HepG2 (cell line): Measurements from ENCODE around the gene NARF. TPM values are rescaled to one million over a fixed set of nuclear protein-coding genes. Genes with fewer than 3 reads are reported as not detected.

Source experiments
- ATAC-seq: fragments of 200-7000 bp; cut with Tn5 transposase; 3 replicates; pipeline ENCODE4 v1.9.1; 2020; ENCODE audit warnings: mild to moderate bottlenecking, moderate library complexity
- BruUV-seq: library from RNA; stranded (reverse); fragments of 400-500 nt; replicated peaks from 2 replicates; lab custom pipeline; 2021; lab: Mats Ljungman, UMichigan
- CTCF ChIA-PET: fragments of 300-600 bp; formaldehyde crosslinking; extraction: SDS; loops from one replicate; lab custom pipeline; 2021; ENCODE audit warnings: low total read pairs, inconsistent platforms, low intra/inter-chr PET ratio; lab: Yijun Ruan, JAX
- POLR2A ChIA-PET: fragments of 350-600 bp; sonication (Branson Sonifier 250); formaldehyde crosslinking; loops from one replicate; lab custom pipeline; 2020; ENCODE audit warnings: antibody characterized with exemption, inconsistent platforms; lab: Yijun Ruan, JAX
- DNase-seq: peaks from one replicate; pipeline ENCODE4 v3.0.0-alpha.2; 2015; ENCODE audit warnings: low spot score
- FAIRE-seq: peaks from 3 replicates; lab custom pipeline; 2011; peaks lifted over from hg19 to GRCh38; lab: Jason Lieb, UNC
- H2AFZ ChIP-seq: one replicate; pipeline ENCODE4 v1.6.1; 2011; ENCODE audit warnings: low read length, inconsistent platforms
- H3K27ac ChIP-seq: fragments of 300-600 bp; 3 replicates; pipeline ENCODE4 v1.8.0; 2011; ENCODE audit warnings: mixed run types, mild to moderate bottlenecking, mixed read lengths, low read length, inconsistent platforms; ENCODE audit not compliant: insufficient read depth; ENCODE audit errors: extremely low read length
- H3K27me3 ChIP-seq, 2 experiments: fragments of 200-600 bp in 1 of 2; 2 replicates in 1 of 2; 3 replicates in 1 of 2; pipeline versions ENCODE4 v1.6.0 to v1.8.0; 2011; ENCODE audit warnings: low read length in 2 of 2, mild to moderate bottlenecking in 2 of 2, moderate library complexity in 2 of 2, inconsistent platforms in 1 of 2; ENCODE audit not compliant: insufficient read depth in 2 of 2, control insufficient read depth in 1 of 2
- H3K36me3 ChIP-seq, 2 experiments: fragments of 200-600 bp in 1 of 2; replicated peaks in 1 of 2; 2 replicates in 1 of 2; 3 replicates in 1 of 2; pipeline versions ENCODE4 v1.5.1 to v1.8.0; 2011; ENCODE audit warnings: low read length in 2 of 2, inconsistent platforms in 1 of 2; ENCODE audit not compliant: insufficient read depth in 2 of 2, control insufficient read depth in 1 of 2
- H3K4me1 ChIP-seq: 2 replicates; pipeline ENCODE4 v1.5.1; 2012; ENCODE audit warnings: low read length, inconsistent platforms; ENCODE audit not compliant: insufficient read depth
- H3K4me2 ChIP-seq: 2 replicates; pipeline ENCODE4 v1.6.0; 2011; ENCODE audit warnings: low read depth, low read length, inconsistent platforms
- H3K4me3 ChIP-seq, 3 experiments: fragments of 200-600 bp in 1 of 3; sonication (generic), shearing (Covaris generic) in 1 of 3; replicated peaks in 1 of 3; 2 replicates each; pipeline ENCODE4 v1.5.1; 2011 to 2016; ENCODE audit warnings: low read length in 3 of 3, inconsistent platforms in 2 of 3, low read depth in 2 of 3, mild to moderate bottlenecking in 2 of 3, control low read depth in 1 of 3, mixed read lengths in 1 of 3; ENCODE audit not compliant: insufficient read depth in 1 of 3
- H3K79me2 ChIP-seq: one replicate; pipeline ENCODE4 v1.6.1; 2011; ENCODE audit warnings: low read length, inconsistent platforms; ENCODE audit not compliant: insufficient read depth
- H3K9ac ChIP-seq: 2 replicates; pipeline ENCODE4 v1.6.0; 2011; ENCODE audit warnings: mild to moderate bottlenecking, low read depth, low read length, inconsistent platforms; ENCODE audit not compliant: insufficient read depth
- H3K9me3 ChIP-seq: 2 replicates; pipeline ENCODE4 v1.5.1; 2012; ENCODE audit warnings: mild to moderate bottlenecking, low read length
- H4K20me1 ChIP-seq: 2 replicates; pipeline ENCODE4 v1.6.0; 2011; ENCODE audit warnings: inconsistent platforms, mild to moderate bottlenecking, low read length, moderate library complexity; ENCODE audit not compliant: insufficient read depth
- ARNTL ChIP-seq: sonication (generic); formaldehyde crosslinking; IDR thresholded peaks from 2 replicates; pipeline ENCODE4 v1.4.0; 2020; ENCODE audit warnings: mild to moderate bottlenecking, missing genetic modification reagents
- CCDC6 ChIP-seq: sonication (generic); formaldehyde crosslinking; IDR thresholded peaks from 2 replicates; pipeline ENCODE4 v1.8.1; 2022; ENCODE audit warnings: mild to moderate bottlenecking, missing genetic modification reagents, moderate library complexity
- DNMT1 ChIP-seq: sonication (generic); formaldehyde crosslinking; IDR thresholded peaks from 2 replicates; pipeline ENCODE4 v1.5.1; 2020; ENCODE audit warnings: mild to moderate bottlenecking, missing genetic modification reagents
- EED ChIP-seq: sonication (generic); formaldehyde crosslinking; IDR thresholded peaks from 2 replicates; pipeline ENCODE4 v1.5.0; 2020; ENCODE audit warnings: mild to moderate bottlenecking, missing genetic modification reagents
- HNRNPH1 ChIP-seq: fragments of 200-400 bp; formaldehyde crosslinking; optimal IDR thresholded peaks from 2 replicates; pipeline ENCODE3; 2017; ENCODE audit warnings: mild to moderate bottlenecking, low read depth, low read length
- NFYB ChIP-seq: sonication (generic); formaldehyde crosslinking; IDR thresholded peaks from 2 replicates; pipeline ENCODE4 v1.4.0; 2020; ENCODE audit warnings: missing genetic modification reagents
- RXRA ChIP-seq: sonication (generic); formaldehyde crosslinking; IDR thresholded peaks from 2 replicates; pipeline ENCODE4 v1.5.1; 2020; ENCODE audit warnings: missing genetic modification reagents
- TEAD3 ChIP-seq: optimal IDR thresholded peaks from 2 replicates; pipeline ENCODE3; 2016; ENCODE audit warnings: borderline replicate concordance
- ZBTB1 ChIP-seq: sonication (generic); formaldehyde crosslinking; IDR thresholded peaks from 2 replicates; pipeline ENCODE4 v1.4.0; 2020; ENCODE audit warnings: missing genetic modification reagents, borderline replicate concordance
- ZC3H4 ChIP-seq: sonication (generic); formaldehyde crosslinking; IDR thresholded peaks from 2 replicates; pipeline ENCODE4 v1.4.0; 2020; ENCODE audit warnings: missing genetic modification reagents, borderline replicate concordance
- ZFX ChIP-seq: sonication (generic); formaldehyde crosslinking; IDR thresholded peaks from 2 replicates; pipeline ENCODE4 v1.4.0; 2020; ENCODE audit warnings: mild to moderate bottlenecking, low read depth, missing genetic modification reagents, moderate library complexity
- ZNF343 ChIP-seq: sonication (generic); formaldehyde crosslinking; IDR thresholded peaks from 2 replicates; pipeline ENCODE4 v1.4.0; 2020; ENCODE audit warnings: mild to moderate bottlenecking, missing genetic modification reagents
- ZNF432 ChIP-seq: sonication (generic); formaldehyde crosslinking; IDR thresholded peaks from 2 replicates; pipeline ENCODE4 v1.5.0; 2020; ENCODE audit warnings: missing genetic modification reagents, mild to moderate bottlenecking, borderline replicate concordance
- ZZZ3 ChIP-seq: sonication (generic); formaldehyde crosslinking; IDR thresholded peaks from 2 replicates; pipeline ENCODE4 v1.4.0; 2020; ENCODE audit warnings: missing genetic modification reagents, mild to moderate bottlenecking, borderline replicate concordance
- WGBS: methylation state at CpG from one replicate; pipeline ENCODE4 v1.1.6; 2017; ENCODE audit warnings: low lambda C conversion rate; 5-methylcytosine and 5-hydroxymethylcytosine counted together
- in situ Hi-C: cut with HindIII; loops from 2 replicates; pipeline ENCODE4 v1.10.0; 2017; ENCODE audit warnings: low pct_unique_long_range_greater_than_20kb; ENCODE audit not compliant: extremely low pct_ligation_motif_present
- intact Hi-C: fragments of 100-400 bp; cut with micrococcal nuclease; formaldehyde crosslinking; loops from one replicate; pipeline ENCODE4 v1.10.0; 2022; ENCODE audit not compliant: unreplicated experiment
- polyA plus RNA-seq, 8 experiments: library from polyadenylated mRNA; depleted of rRNA in 3 of 8; stranded (reverse) in 7 of 8; unstranded in 1 of 8; fragments of >200 nt; fragmentation: Illumina TruSeq in 4 of 8; extraction: Trizol in 4 of 8; gene quantifications; 2 replicates each; pipeline versions ENCODE4 v1.2.1 to v1.2.3, GENCODE V29; 2011 to 2016; ENCODE audit warnings: low read depth in 4 of 8, missing spikeins in 1 of 8, mixed read lengths in 1 of 8; ENCODE audit not compliant: insufficient read depth in 1 of 8
- total RNA-seq, 5 experiments: library from RNA; depleted of rRNA; stranded (reverse); fragments of >200 nt; fragmentation: Illumina TruSeq; extraction: Trizol; gene quantifications; 2 replicates each; pipeline ENCODE4 v1.2.3, GENCODE V29; 2016; ENCODE audit warnings: low read depth in 1 of 5
- TF ChIP-seq, protein P1 (sequence below): sonication (generic); formaldehyde crosslinking; IDR thresholded peaks from 2 replicates; pipeline ENCODE4 v1.4.0; 2020; ENCODE audit warnings: mild to moderate bottlenecking, missing genetic modification reagents
- TF ChIP-seq, protein P2 (sequence below): IDR thresholded peaks from 2 replicates; pipeline ENCODE4 v1.4.0; 2020; ENCODE audit warnings: mild to moderate bottlenecking, missing genetic modification reagents

Gene NARF
- total and polyA plus RNA-seq, 2 of the 13 experiments (the other 11 are each of a cell fraction or from before 2014, with no cell fraction given) = 61.1 to 144 TPM

DNA sequence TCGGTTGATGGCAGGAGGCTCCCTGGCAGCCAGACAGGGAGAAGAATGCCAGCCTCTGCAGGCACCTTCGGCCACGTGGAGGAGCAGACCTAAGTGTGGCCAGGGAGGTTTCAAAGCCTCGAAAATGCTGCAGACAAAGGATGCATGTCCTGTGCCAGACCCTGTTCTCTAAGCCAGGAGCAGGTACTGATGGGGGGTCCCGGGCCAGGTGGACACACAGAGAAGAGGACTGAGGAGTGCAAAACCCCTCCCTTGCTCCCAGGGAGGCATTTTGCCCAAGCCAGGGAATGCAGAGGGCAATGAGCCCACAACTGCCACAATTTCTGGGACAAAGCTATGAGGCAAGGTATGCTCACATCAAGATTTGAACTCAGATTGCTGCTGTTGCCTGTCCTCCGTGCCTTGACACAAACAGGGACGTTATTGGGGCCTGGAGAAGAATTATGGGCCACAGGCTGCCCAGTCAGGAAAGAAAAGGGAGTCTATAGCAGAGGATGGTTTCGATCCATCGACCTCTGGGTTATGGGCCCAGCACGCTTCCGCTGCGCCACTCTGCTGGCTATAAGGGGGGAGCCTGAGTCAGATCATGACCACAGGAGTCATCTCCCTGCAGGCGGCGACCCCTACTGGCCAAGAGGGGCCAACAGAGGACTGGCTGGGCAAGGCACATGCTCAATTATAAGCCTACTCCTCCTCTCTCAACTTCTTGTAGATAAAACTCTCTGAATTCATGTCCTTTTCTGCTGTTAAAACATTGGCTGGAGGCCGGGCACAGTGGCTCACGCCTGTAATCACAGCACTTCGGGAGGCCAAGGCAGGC, 35.9 kb downstream of the NARF start (continued):
- no peak for TF ChIP-seq ZZZ3 (CRISPR knock-in tag)
- 0 out of 2 replicates have a peak, but pooled peaks have one; percentile 35 for TF ChIP-seq ZNF432
- no peak for TF ChIP-seq HNRNPH1
- no peak for TF ChIP-seq ZBTB1 (CRISPR knock-in tag)

DNA sequence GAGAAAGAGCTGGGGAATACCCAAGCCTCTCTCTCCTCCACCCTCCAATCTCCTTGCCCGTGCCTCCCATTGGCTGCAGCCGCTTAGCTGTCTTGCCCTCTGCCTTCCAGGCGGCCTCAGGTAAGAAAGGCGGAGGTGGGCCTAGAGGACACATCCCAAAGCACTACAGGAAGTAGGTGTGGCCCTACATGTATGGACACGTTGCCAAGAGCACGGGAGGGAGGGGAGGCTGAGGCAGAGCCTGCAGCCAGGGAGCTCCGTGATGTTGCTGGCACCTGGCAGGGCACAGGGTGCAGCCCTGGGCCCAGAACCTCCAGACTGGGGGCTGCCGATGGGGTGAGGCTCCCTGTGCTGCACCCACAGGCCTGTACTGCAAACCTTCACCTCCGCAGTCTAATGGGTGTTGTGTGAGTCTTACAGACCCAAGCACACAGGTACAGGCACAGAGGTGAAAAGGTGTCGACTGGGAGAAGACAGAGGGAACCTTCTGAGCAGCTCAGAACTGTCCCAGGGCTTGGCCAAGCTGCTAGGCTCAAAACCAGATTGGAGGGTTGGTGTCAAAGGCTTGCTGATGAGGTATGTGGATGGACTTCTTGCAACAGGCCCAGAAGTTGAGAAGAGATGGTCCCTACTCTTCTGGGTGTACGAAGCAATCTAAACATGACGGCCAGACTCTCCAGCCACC, 37.4 kb downstream of the NARF start:
- peak overlapping the region; percentile 11 for H2AFZ ChIP-seq
- DNase-seq (peak; percentile 48), ATAC-seq (no peak; the same call in 2 of the 3 replicates), FAIRE-seq (no peak)
- in situ Hi-C loops = no loop called here
- WGBS = 40% methylated on average over 10 of the region's 12 CpGs
- peaks cover 65% of the 10 kb centered on the region for H3K4me1 ChIP-seq
- no TSS peak for BruUV-seq
- no peaks in the 10 kb centered on the region for H3K79me2 ChIP-seq
- H3K9me3 ChIP-seq = no peaks in the 10 kb centered on the region
- H4K20me1 ChIP-seq = no peaks in the 10 kb centered on the region
- no peaks in the 10 kb centered on the region; a peak in 1 of 5 replicates for H3K27me3 ChIP-seq
- peak overlapping the region; percentile 16 for H3K27ac ChIP-seq
- ChIA-PET POLR2A (interaction anchor here (0.6 to 3.1 kb wide), 13 partner anchors 8 to 170 kb away, joined by 3 to 18 read pairs (median 5); partner anchors contain the start of gene FOXK2), CTCF (interaction anchor here (2.2 kb wide), 1 partner anchor 56 kb away, joined by 15 read pairs; no protein-coding TSS in a partner anchor)
- no peaks in the 10 kb centered on the region for H3K36me3 ChIP-seq
- peak overlapping the region; percentile 85 for H3K4me2 ChIP-seq
- peak overlapping the region; percentile 54 to 69 (median 57) for H3K4me3 ChIP-seq
- intact Hi-C loops = loop anchor here (2.0 kb wide), 1 partner anchor 57 kb away; no protein-coding TSS in a partner anchor
- H3K9ac ChIP-seq = peak overlapping the region; percentile 54
- TF ChIP-seq ARNTL = peak; percentile 67; the same call in 1 of the 2 replicates
- TF ChIP-seq NFYB (CRISPR knock-in tag) = peak; percentile 54
- TF ChIP-seq CCDC6 (CRISPR knock-in tag) = no peak
- TF ChIP-seq, protein P1, sequence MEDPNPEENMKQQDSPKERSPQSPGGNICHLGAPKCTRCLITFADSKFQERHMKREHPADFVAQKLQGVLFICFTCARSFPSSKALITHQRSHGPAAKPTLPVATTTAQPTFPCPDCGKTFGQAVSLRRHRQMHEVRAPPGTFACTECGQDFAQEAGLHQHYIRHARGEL = no peak
- TF ChIP-seq TEAD3 = peak; percentile 43
- TF ChIP-seq EED = peak; percentile 11; the same call in 1 of the 2 replicates
- TF ChIP-seq ZFX = peak; percentile 76
- TF ChIP-seq DNMT1 (CRISPR knock-in tag) = peak; percentile 68; the same call in 1 of the 2 replicates
- TF ChIP-seq, protein P2, sequence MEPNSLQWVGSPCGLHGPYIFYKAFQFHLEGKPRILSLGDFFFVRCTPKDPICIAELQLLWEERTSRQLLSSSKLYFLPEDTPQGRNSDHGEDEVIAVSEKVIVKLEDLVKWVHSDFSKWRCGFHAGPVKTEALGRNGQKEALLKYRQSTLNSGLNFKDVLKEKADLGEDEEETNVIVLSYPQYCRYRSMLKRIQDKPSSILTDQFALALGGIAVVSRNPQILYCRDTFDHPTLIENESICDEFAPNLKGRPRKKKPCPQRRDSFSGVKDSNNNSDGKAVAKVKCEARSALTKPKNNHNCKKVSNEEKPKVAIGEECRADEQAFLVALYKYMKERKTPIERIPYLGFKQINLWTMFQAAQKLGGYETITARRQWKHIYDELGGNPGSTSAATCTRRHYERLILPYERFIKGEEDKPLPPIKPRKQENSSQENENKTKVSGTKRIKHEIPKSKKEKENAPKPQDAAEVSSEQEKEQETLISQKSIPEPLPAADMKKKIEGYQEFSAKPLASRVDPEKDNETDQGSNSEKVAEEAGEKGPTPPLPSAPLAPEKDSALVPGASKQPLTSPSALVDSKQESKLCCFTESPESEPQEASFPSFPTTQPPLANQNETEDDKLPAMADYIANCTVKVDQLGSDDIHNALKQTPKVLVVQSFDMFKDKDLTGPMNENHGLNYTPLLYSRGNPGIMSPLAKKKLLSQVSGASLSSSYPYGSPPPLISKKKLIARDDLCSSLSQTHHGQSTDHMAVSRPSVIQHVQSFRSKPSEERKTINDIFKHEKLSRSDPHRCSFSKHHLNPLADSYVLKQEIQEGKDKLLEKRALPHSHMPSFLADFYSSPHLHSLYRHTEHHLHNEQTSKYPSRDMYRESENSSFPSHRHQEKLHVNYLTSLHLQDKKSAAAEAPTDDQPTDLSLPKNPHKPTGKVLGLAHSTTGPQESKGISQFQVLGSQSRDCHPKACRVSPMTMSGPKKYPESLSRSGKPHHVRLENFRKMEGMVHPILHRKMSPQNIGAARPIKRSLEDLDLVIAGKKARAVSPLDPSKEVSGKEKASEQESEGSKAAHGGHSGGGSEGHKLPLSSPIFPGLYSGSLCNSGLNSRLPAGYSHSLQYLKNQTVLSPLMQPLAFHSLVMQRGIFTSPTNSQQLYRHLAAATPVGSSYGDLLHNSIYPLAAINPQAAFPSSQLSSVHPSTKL (CRISPR knock-in tag) = 0 out of 2 replicates have a peak, but pooled peaks have one; percentile 3
- peak; percentile 74; the same call in 1 of the 2 replicates for TF ChIP-seq ZNF343 (CRISPR knock-in tag)
- 0 out of 2 replicates have a peak, but pooled peaks have one; percentile 7 for TF ChIP-seq ZC3H4
- TF ChIP-seq RXRA (CRISPR knock-in tag) = peak; percentile 50; the same call in 1 of the 2 replicates
